IPS DF 4.7 (cell line): ENCODE measurements around the gene FAM163B.
"Not testable (repeated sequence)": the region's sequence is repeated elsewhere in the genome, so short reads cannot be mapped to it uniquely, and the experiment has no call there.

ENCODE experiments used
- DNase-seq: peaks from one replicate; pipeline ENCODE4 v3.0.0-alpha.2; 2013; ENCODE audit warnings: low spot score; ENCODE audit errors: extremely low read depth

The FAM163B gene

DNA sequence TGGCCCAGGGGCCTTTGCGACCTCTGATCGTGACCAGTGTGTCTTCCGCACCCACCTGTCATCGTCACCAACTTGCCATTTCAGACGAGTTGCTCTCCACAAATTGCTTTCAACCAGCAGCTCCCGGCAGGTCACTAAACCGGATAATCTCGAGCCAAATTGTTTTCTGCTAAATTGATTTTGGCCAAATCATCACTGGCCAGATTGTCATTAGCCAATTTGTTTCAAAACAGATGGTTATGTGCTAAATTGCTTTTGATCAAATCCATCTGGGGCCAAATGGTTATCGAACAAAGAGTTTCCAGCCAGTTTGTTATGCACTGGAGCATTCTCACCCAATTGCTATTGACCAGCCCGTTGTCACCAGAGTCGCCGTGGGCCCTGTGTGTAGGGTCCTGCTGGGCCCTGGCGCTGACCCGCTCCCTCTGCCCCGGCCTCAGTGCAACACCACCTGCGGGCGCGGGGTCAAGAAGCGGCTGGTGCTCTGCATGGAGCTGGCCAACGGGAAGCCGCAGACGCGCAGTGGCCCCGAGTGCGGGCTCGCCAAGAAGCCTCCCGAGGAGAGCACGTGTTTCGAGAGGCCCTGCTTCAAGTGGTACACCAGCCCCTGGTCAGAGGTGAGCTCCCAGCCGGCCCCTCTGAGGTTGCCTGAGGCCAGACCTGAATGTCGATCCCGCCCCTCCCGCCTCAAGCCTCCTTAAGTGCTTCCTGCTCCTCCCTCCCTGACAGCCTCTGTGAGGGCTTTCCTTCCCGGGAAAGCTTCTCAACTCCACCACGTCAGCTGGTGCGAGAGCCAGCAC lies 39.1 kb downstream of the FAM163B start:
- no peak for DNase-seq

GRCh38 chr9:133569121-133569785 lies 39.9 kb downstream of the FAM163B start:
- no peak for DNase-seq

- DNase-seq, result no peak
Observed at GRCh38 chr9:133568186-133568585, 41.0 kb downstream of the FAM163B start.

- no peak for DNase-seq
Observed at GRCh38 chr9:133566817-133567216, 42.4 kb downstream of the FAM163B start.

- no peak for DNase-seq
Observed at GRCh38 chr9:133566382-133566781, 42.8 kb downstream of the FAM163B start.

DNA sequence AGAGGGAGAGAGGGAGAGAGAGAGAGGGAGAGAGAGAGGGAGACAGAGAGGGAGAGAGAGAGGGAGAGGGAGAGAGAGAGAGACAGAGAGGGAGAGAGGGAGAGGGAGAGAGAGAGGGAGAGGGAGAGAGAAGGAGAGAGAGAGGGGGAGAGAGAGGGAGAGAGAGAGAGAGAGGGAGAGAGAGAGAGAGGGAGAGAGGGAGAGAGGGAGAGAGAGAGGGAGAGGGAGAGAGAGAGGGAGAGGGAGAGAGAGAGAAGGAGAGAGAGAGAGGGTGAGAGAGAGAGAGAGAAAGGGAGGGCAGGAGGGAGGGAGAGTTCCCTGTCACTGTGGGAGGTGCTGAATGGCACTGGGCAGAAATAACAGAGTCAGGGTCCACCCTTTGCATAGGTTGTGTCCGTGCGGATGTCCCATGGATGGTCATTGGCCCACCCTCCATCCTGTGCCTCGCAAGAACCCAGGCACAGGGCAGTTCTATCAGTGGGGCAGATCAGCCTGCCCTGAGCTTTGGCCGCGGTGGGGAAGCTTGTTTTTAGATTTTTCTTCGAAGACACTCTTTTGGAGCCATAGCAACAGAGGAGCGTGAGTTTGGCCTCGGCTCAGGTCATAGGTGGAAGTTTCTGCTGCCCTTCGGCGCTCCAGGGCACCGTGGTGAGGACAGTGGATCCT lies 44.6 kb downstream of the FAM163B start:
- DNase-seq, result no peak

DNA sequence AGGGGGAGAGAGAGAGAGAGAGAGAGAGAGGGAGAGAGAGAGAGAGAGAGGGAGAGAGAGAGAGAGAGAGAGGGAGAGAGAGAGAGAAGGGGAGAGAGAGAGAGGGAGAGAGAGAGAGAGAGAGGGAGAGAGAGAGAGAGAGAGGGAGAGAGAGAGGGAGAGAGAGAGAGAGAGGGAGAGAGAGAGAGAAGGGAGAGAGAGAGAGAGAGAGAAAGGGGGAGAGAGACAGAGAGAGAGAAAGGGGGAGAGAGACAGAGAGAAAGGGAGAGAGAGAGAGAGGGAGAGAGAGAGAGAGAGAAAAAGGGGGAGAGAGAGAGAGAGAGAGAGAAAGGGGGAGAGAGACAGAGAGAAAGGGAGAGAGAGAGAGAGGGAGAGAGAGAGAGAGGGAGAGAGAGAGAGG lies 45.4 kb downstream of the FAM163B start:
- not testable (repeated sequence) for DNase-seq

DNA sequence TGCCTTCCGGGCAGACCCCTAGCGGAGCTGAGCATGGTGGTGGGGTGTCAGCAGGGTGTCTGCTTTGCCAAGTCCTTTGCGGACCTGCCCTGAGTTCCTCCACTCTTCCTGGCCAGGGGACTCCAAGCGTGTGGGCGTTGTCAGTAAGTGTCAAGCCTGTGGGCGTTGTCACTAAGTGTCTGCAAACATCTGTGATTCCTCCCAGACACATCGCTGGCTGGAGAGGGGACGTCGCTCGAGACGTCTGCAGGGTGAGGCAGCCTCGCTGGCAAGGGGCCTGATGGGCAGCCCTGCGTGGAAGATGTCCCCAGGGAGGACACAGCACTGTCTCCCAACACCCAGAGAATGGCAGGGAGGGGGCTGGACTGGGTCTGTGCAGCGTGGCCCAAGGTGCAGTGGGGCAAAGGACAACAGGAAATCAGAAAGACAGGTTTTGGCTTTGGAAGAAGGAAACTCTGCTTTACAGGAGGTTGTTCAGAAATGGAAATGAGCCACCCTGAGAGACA lies 45.8 kb downstream of the FAM163B start:
- DNase-seq, result no peak

- no peak for DNase-seq
Observed at GRCh38 chr9:133562611-133563290, 46.4 kb downstream of the FAM163B start.

- no peak for DNase-seq
Observed at GRCh38 chr9:133561976-133562554, 47.1 kb downstream of the FAM163B start.

GRCh38 chr9:133560944-133561343 lies 48.2 kb downstream of the FAM163B start:
- no peak for DNase-seq

GRCh38 chr9:133560311-133560710 lies 48.9 kb downstream of the FAM163B start:
- DNase-seq, result no peak

- no peak for DNase-seq
Observed at GRCh38 chr9:133558191-133559126, 50.7 kb downstream of the FAM163B start.

DNA sequence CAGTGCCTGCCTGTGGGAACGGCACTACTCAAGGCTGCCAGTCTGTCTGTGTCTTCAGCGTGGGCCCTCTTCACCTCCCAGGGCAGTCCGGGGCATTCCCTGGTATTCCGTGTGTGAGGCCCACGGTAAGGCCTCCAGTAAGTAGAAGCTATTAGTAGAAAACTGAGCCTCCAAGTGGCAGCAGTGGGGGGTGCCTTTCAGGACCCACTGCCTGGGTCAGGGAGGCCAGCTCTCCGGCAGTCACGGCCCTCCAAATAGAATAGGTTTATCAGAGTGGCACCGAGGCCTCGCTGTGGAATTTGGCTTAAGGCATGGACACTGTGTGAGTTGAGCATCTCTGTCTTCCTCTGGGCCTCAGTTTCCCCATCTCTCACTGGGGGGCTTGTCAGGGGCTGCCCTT lies 51.6 kb downstream of the FAM163B start:
- DNase-seq, result no peak

GRCh38 chr9:133556354-133556753 lies 52.8 kb downstream of the FAM163B start:
- no peak for DNase-seq

- DNase-seq, result no peak
Observed at GRCh38 chr9:133554729-133555128, 54.5 kb downstream of the FAM163B start.

DNA sequence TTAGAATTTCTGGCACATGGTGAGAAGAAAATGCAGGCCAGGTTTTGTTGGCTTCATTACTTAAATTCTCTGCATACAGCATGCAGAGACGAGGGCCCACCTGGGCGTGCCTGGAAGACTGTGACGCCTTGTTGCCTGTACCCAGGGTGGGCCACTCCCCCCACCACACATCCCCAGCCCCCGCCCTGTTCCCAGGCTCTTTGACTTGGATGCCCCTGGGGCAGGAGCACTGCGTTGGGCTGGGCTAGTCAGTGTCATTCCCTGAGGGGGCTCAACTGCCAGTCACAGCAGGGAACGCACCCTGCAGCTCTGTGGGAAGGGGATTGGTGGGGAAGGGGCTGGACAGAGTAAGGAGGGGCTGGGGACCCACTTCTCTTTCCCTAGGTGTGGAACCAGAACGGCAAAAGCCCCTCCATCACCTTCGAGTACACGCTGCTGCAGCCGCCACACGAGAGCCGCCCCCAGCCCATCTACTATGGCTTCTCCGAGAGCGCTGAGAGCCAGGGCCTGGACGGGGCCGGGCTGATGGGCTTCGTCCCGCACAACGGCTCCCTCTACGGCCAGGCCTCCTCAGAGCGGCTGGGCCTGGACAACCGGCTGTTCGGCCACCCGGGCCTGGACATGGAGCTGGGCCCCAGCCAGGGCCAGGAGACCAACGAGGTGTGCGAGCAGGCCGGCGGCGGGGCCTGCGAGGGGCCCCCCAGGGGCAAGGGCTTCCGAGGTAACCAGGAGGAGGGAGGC lies 55.0 kb downstream of the FAM163B start:
- DNase-seq, result no peak

DNA sequence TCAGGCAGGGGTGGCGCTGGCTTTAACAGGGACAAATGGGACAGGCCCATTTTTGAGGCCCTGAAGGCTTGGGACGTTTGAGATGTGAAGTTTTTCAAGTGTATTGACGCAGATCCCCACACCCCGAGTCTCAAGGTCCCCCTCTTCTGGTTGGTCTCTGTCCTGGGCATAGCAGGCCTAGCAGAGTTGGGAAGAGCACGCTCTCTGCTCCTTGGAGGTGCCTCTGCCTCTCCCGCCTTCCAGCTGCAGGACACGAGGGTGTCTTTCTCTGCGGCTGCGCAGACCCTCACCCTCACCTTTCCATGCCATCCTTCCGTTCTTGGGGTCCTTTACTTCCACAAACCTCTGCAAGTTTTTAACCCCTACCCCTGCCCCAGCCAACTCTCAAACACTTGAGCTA lies 56.1 kb downstream of the FAM163B start:
- DNase-seq, result no peak

GRCh38 chr9:133552236-133552635 lies 57.0 kb downstream of the FAM163B start:
- DNase-seq, result no peak
